Vagina (tissue), 2 donors: ENCODE results near the gene CT45A9.

ENCODE experiments used
- POLR2A ChIP-seq, 2 donors: fragments of 450-650 bp; IDR thresholded peaks; one replicate each; pipeline ENCODE4 v1.6.1; 2017; ENCODE audit warnings: antibody characterized with exemption in 2 of 2, mild to moderate bottlenecking in 2 of 2, moderate library complexity in 2 of 2
- TF ChIP-seq, protein P1 (sequence below), 3 experiments: fragments of 450-650 bp in 2 of 3; fragments of 200-600 bp in 1 of 3; sonication (generic) in 1 of 3; IDR thresholded peaks; one replicate each; pipeline ENCODE4 v1.5.1; 2017 to 2019; ENCODE audit warnings: antibody characterized with exemption in 3 of 3, mild to moderate bottlenecking in 2 of 3, moderate library complexity in 2 of 3

DNA sequence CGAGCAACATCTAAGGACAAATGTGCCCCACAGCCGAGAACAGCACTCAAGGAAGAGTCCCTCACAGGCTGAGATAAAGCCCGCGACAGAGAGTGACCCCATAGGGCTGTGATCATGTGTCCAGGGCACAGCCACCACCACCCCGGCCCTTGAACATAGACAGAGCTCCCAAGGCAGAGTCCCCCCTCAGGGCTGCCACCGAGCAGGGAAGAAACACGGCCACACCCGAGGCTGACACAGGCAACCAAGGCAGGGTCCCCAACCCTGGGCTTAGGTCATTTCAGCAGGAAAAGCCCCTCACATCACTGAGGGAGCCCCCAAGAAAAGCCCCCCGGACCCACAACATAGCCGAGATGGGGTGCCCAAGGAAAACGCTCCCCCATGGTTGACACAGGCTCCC lies 21.2 kb upstream of the CT45A9 start:
- no peak for TF ChIP-seq POLR2A (IDR thresholded peaks at IDR 0.05)
- TF ChIP-seq, protein P1, sequence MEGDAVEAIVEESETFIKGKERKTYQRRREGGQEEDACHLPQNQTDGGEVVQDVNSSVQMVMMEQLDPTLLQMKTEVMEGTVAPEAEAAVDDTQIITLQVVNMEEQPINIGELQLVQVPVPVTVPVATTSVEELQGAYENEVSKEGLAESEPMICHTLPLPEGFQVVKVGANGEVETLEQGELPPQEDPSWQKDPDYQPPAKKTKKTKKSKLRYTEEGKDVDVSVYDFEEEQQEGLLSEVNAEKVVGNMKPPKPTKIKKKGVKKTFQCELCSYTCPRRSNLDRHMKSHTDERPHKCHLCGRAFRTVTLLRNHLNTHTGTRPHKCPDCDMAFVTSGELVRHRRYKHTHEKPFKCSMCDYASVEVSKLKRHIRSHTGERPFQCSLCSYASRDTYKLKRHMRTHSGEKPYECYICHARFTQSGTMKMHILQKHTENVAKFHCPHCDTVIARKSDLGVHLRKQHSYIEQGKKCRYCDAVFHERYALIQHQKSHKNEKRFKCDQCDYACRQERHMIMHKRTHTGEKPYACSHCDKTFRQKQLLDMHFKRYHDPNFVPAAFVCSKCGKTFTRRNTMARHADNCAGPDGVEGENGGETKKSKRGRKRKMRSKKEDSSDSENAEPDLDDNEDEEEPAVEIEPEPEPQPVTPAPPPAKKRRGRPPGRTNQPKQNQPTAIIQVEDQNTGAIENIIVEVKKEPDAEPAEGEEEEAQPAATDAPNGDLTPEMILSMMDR (IDR thresholded peaks at IDR 0.05) = no peak
